Endothelial cell of umbilical vein (primary cell): ENCODE results near the gene COLEC11. TPM values are rescaled to one million over a fixed set of nuclear protein-coding genes. Genes with fewer than 3 reads are reported as not detected.

ENCODE experiments used
- BruUV-seq: library from RNA; stranded (reverse); fragments of 400-500 nt; replicated peaks from 2 replicates; lab custom pipeline; 2021; lab: Mats Ljungman, UMichigan
- CTCF ChIA-PET: fragments of 300-600, 350-600 bp; sonication (Branson Sonifier 250); formaldehyde crosslinking; loops from one replicate; lab custom pipeline; 2021; ENCODE audit warnings: antibody characterized with exemption, inconsistent platforms; lab: Charles Lee
- POLR2A ChIA-PET: fragments of 300-600, 350-600 bp; sonication (Branson Sonifier 250); formaldehyde crosslinking; loops from one replicate; lab custom pipeline; 2021; ENCODE audit warnings: antibody characterized with exemption, inconsistent platforms; lab: Charles Lee
- DNase-seq: peaks from one replicate; pipeline ENCODE4 v3.0.0-alpha.2; 2011; ENCODE audit warnings: low read depth, low spot score
- FAIRE-seq: peaks from 2 replicates; lab custom pipeline; 2011; peaks lifted over from hg19 to GRCh38; lab: Jason Lieb, UNC
- H2AFZ ChIP-seq: 2 replicates; pipeline ENCODE4 v1.6.0; 2012; ENCODE audit warnings: low read depth, low read length, control low read depth, inconsistent platforms
- H3K27ac ChIP-seq: 2 replicates; pipeline ENCODE4 v1.5.1; 2011; ENCODE audit warnings: low read depth, mild to moderate bottlenecking, control low read depth, low read length, moderate library complexity; ENCODE audit not compliant: insufficient read depth
- H3K27me3 ChIP-seq, 2 experiments: 2 replicates each; pipeline versions ENCODE4 v1.6.0 to v1.6.1; 2011; ENCODE audit warnings: low read length in 2 of 2, mixed read lengths in 1 of 2; ENCODE audit not compliant: control insufficient read depth in 2 of 2, insufficient read depth in 2 of 2
- H3K36me3 ChIP-seq, 2 experiments: 2 replicates in 1 of 2; 3 replicates in 1 of 2; pipeline ENCODE4 v1.5.1; 2011; ENCODE audit warnings: low read length in 2 of 2, mild to moderate bottlenecking in 1 of 2, moderate library complexity in 1 of 2; ENCODE audit not compliant: control insufficient read depth in 2 of 2, insufficient read depth in 2 of 2; ENCODE audit errors: extremely low read depth in 1 of 2
- H3K4me1 ChIP-seq: 3 replicates; pipeline ENCODE4 v1.5.1; 2011; ENCODE audit warnings: mild to moderate bottlenecking, low read length; ENCODE audit not compliant: control insufficient read depth, insufficient read depth; ENCODE audit errors: extremely low read depth
- H3K4me2 ChIP-seq: 2 replicates; pipeline ENCODE4 v1.6.1; 2011; ENCODE audit warnings: low read length, control low read depth, mixed read lengths; ENCODE audit not compliant: insufficient read depth
- H3K4me3 ChIP-seq, 3 experiments: fragments of 200-600 bp in 1 of 3; sonication (generic), shearing (Covaris generic) in 1 of 3; replicated peaks in 1 of 3; 2 replicates each; pipeline ENCODE4 v1.5.1; 2011 to 2016; ENCODE audit warnings: control low read depth in 3 of 3, low read length in 3 of 3, mild to moderate bottlenecking in 2 of 3, inconsistent platforms in 1 of 3, low read depth in 1 of 3, moderate library complexity in 1 of 3; ENCODE audit not compliant: insufficient read depth in 1 of 3
- H3K79me2 ChIP-seq: 2 replicates; pipeline ENCODE4 v1.6.0; 2012; ENCODE audit warnings: low read length, inconsistent platforms; ENCODE audit not compliant: control insufficient read depth, insufficient read depth
- H3K9ac ChIP-seq: replicated peaks from 2 replicates; pipeline ENCODE3; 2011; ENCODE audit warnings: low read length, control low read depth; ENCODE audit not compliant: insufficient read depth; ENCODE audit errors: extremely low read depth
- H3K9me1 ChIP-seq: replicated peaks from 3 replicates; pipeline ENCODE4 v1.6.0; 2011; ENCODE audit warnings: mild to moderate bottlenecking, low read length; ENCODE audit not compliant: control insufficient read depth, insufficient read depth; ENCODE audit errors: extremely low read depth
- H3K9me3 ChIP-seq: replicated peaks from 2 replicates; pipeline ENCODE4 v1.5.1; 2012; ENCODE audit warnings: low read length, inconsistent platforms; ENCODE audit not compliant: control insufficient read depth, insufficient read depth
- H4K20me1 ChIP-seq: replicated peaks from 2 replicates; pipeline ENCODE3; 2011; ENCODE audit warnings: mild to moderate bottlenecking, low read length; ENCODE audit not compliant: control insufficient read depth, insufficient read depth; ENCODE audit errors: extremely low read depth
- EZH2 ChIP-seq: IDR thresholded peaks from 2 replicates; pipeline ENCODE4 v1.6.1; 2012; ENCODE audit warnings: borderline replicate concordance, low read depth, mild to moderate bottlenecking, moderate library complexity, low read length, inconsistent platforms; ENCODE audit not compliant: severe bottlenecking
- FOS ChIP-seq: IDR thresholded peaks from 2 replicates; pipeline ENCODE4 v1.6.1; 2011; ENCODE audit warnings: mild to moderate bottlenecking, low read length, moderate library complexity, borderline replicate concordance; ENCODE audit not compliant: insufficient read depth
- GATA2 ChIP-seq: IDR thresholded peaks from 2 replicates; pipeline ENCODE4 v1.7.0; 2011; ENCODE audit warnings: low read depth, mild to moderate bottlenecking, moderate library complexity, mixed read lengths, low read length; ENCODE audit not compliant: insufficient read length, insufficient read depth
- JUN ChIP-seq: IDR thresholded peaks from 2 replicates; pipeline ENCODE4 v1.6.1; 2011; ENCODE audit warnings: borderline replicate concordance, low read depth; ENCODE audit not compliant: insufficient read length, insufficient read depth
- MAX ChIP-seq: IDR thresholded peaks from 2 replicates; pipeline ENCODE4 v1.6.1; 2011; ENCODE audit not compliant: insufficient read depth, insufficient read length
- MYC ChIP-seq: IDR thresholded peaks from one replicate; pipeline ENCODE4 v1.6.1; 2011; ENCODE audit warnings: mild to moderate bottlenecking, low read depth, low read length
- POLR2A ChIP-seq: IDR thresholded peaks from 2 replicates; pipeline ENCODE4 v1.6.1; 2012; ENCODE audit warnings: low read depth, mild to moderate bottlenecking, control low read depth, low read length
- POLR2AphosphoS5 ChIP-seq: IDR thresholded peaks from 2 replicates; pipeline ENCODE4 v1.6.1; 2012; ENCODE audit warnings: low read depth, mild to moderate bottlenecking, control low read depth, low read length, moderate library complexity; ENCODE audit not compliant: insufficient read depth
- dilution Hi-C: fragments of 300-500 bp; cut with MboI; formaldehyde crosslinking; loops from one replicate; pipeline ENCODE4 v1.15.0; 2019; ENCODE audit warnings: low sequenced_read_pairs; ENCODE audit not compliant: extremely low pct_ligation_motif_present
- intact Hi-C: fragments of 100-400 bp; cut with micrococcal nuclease; formaldehyde crosslinking; loops from one replicate; pipeline ENCODE4 v1.10.0; 2022
- polyA plus RNA-seq, 4 experiments: library from polyadenylated mRNA; depleted of rRNA in 3 of 4; stranded (reverse) in 3 of 4; unstranded in 1 of 4; fragments of >200 nt; gene quantifications; 2 replicates each; pipeline versions ENCODE4 v1.2.1 to v1.2.3, GENCODE V29; 2011 to 2012; ENCODE audit warnings: missing spikeins in 1 of 4
- total RNA-seq: library from RNA; stranded (reverse); gene quantifications from 2 replicates; pipeline ENCODE4 v1.2.3, GENCODE V29; 2021
- TF ChIP-seq, protein P1 (sequence below), 2 donors: IDR thresholded peaks; 1 replicate in 1 of 2; 2 replicates in 1 of 2; pipeline ENCODE4 v1.5.1; 2011; ENCODE audit warnings: low read length in 2 of 2, mild to moderate bottlenecking in 2 of 2, moderate library complexity in 2 of 2, control low read depth in 1 of 2, inconsistent platforms in 1 of 2, low read depth in 1 of 2; ENCODE audit not compliant: insufficient read depth in 1 of 2; ENCODE audit errors: extremely low read depth in 1 of 2

COLEC11 gene
- total and polyA plus RNA-seq, 2 donors (not counting 3 experiments of a cell fraction or from before 2014, with no cell fraction given): 0.15 TPM; not detected in 1

- Histone ChIP-seq H4K20me1 (no peaks in the 10 kb centered on the region), H3K27me3 (no peaks in the 10 kb centered on the region), H3K9ac (no peak overlapping the region), H3K4me2 (no peak overlapping the region), H3K9me3 (no peaks in the 10 kb centered on the region), H3K9me1 (no peaks in the 10 kb centered on the region), H2AFZ (no peak overlapping the region), H3K27ac (no peak overlapping the region), H3K4me3 (no peak overlapping the region), H3K36me3 (peaks cover 29 to 52% of the 10 kb centered on the region in 2 experiments), H3K4me1 (no peaks in the 10 kb centered on the region), H3K79me2 (peaks cover 8% of the 10 kb centered on the region)
- POLR2A ChIA-PET: no interaction called here
- DNase-seq (no peak), FAIRE-seq (no peak)
- TF ChIP-seq POLR2AphosphoS5 (no peak), MYC (no peak), POLR2A (no peak), JUN (no peak), GATA2 (no peak), FOS (no peak), MAX (no peak), EZH2 (no peak)
- TF ChIP-seq, protein P1, sequence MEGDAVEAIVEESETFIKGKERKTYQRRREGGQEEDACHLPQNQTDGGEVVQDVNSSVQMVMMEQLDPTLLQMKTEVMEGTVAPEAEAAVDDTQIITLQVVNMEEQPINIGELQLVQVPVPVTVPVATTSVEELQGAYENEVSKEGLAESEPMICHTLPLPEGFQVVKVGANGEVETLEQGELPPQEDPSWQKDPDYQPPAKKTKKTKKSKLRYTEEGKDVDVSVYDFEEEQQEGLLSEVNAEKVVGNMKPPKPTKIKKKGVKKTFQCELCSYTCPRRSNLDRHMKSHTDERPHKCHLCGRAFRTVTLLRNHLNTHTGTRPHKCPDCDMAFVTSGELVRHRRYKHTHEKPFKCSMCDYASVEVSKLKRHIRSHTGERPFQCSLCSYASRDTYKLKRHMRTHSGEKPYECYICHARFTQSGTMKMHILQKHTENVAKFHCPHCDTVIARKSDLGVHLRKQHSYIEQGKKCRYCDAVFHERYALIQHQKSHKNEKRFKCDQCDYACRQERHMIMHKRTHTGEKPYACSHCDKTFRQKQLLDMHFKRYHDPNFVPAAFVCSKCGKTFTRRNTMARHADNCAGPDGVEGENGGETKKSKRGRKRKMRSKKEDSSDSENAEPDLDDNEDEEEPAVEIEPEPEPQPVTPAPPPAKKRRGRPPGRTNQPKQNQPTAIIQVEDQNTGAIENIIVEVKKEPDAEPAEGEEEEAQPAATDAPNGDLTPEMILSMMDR (IDR thresholded peaks at IDR 0.05; ENCODE audit: extremely low read depth in 1 of 2, insufficient read depth in 1 of 2, low read depth in 1 of 2, low read length in 2 of 2): no peak
- CTCF ChIA-PET: interaction anchor here (0.7 to 1.2 kb wide), 2 partner anchors 10 to 52 kb away, joined by 3 read pairs; no protein-coding TSS in a partner anchor
- BruUV-seq: no TSS peak
- intact Hi-C loops (no loop called here), dilution Hi-C loops (no loop called here)
These were observed 49.0 kb upstream of the COLEC11 start for GRCh38 chr2:3545788-3546478.
